BE2C (cell line): ENCODE results near the gene CALML5. TPM values are rescaled to one million over a fixed set of nuclear protein-coding genes. Genes with fewer than 3 reads are reported as not detected.

Experiments
- DNase-seq: peaks from one replicate; pipeline ENCODE4 v3.0.0-alpha.2; 2020
- H3K27me3 ChIP-seq: fragments of 250-450 bp; sonication (Bioruptor Pico); 2 replicates; pipeline ENCODE4 v1.5.1; 2020; ENCODE audit warnings: mild to moderate bottlenecking
- H3K36me3 ChIP-seq: fragments of 250-450 bp; sonication (Bioruptor Pico); 2 replicates; pipeline ENCODE4 v1.5.1; 2020; ENCODE audit warnings: mild to moderate bottlenecking
- H3K4me1 ChIP-seq: fragments of 250-450 bp; sonication (Bioruptor Pico); 2 replicates; pipeline ENCODE4 v1.5.1; 2020
- H3K4me3 ChIP-seq: 2 replicates; pipeline ENCODE4 v1.5.1; 2011; ENCODE audit warnings: low read depth, low read length
- H3K9me3 ChIP-seq: fragments of 250-450 bp; sonication (Bioruptor Pico); 2 replicates; pipeline ENCODE4 v1.5.1; 2020
- polyA plus RNA-seq: library from polyadenylated mRNA; unstranded; fragments of >200 nt; gene quantifications from one replicate; pipeline ENCODE4 v1.2.1, GENCODE V29; 2012; ENCODE audit warnings: low read depth, missing spikeins; ENCODE audit not compliant: insufficient read length, insufficient read depth
- TF ChIP-seq, protein P1 (sequence below): IDR thresholded peaks from 2 replicates; pipeline ENCODE4 v1.5.1; 2012; ENCODE audit warnings: mild to moderate bottlenecking, low read depth, low read length

The CALML5 gene
- polyA plus RNA-seq, result not detected

DNA sequence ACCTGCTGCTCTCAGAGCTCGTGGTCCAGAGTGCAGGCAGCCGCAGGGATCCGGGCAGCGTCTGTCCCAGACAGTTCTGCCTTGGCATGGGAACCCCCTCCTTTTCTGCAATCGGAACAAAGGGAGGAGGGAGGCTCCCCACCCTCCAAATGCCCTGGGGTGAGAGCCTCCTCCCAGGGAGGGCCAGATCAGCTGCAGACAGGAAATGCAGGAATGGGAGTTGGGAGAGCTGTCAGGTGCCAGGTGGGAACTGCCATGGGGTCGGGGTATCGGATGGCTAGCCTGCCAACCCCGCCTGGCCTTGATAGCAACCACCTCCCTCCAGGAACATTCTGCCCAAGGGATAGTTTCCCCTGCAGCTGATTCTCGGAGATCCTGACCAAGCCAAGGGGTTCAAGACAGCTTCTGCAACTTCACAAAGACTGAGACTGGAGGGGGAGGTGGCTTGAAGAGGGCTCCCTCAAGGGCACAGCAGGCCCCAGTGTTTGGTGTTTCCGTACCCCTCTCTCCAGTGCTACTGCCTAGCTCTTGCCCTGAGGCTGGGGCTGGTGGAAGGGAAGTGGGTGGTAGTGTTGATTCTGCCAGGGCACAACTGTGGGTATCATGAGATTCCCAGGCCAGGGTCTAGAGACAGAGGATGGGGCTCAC lies at the start of gene CALML5:
Gene CALML5 (minus strand): TSS at position 78 of the 648 bp plus-strand sequence. CDS start 132 bp downstream, outside the sequence.
- TF ChIP-seq, protein P1, sequence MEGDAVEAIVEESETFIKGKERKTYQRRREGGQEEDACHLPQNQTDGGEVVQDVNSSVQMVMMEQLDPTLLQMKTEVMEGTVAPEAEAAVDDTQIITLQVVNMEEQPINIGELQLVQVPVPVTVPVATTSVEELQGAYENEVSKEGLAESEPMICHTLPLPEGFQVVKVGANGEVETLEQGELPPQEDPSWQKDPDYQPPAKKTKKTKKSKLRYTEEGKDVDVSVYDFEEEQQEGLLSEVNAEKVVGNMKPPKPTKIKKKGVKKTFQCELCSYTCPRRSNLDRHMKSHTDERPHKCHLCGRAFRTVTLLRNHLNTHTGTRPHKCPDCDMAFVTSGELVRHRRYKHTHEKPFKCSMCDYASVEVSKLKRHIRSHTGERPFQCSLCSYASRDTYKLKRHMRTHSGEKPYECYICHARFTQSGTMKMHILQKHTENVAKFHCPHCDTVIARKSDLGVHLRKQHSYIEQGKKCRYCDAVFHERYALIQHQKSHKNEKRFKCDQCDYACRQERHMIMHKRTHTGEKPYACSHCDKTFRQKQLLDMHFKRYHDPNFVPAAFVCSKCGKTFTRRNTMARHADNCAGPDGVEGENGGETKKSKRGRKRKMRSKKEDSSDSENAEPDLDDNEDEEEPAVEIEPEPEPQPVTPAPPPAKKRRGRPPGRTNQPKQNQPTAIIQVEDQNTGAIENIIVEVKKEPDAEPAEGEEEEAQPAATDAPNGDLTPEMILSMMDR, result no peak
- Histone ChIP-seq H3K9me3 (no peaks in the 10 kb centered on the region), H3K27me3 (no peaks in the 10 kb centered on the region; the same call in 1 of the 2 replicates), H3K4me3 (no peak within 1 kb of the TSS), H3K36me3 (no peaks in the 10 kb centered on the region), H3K4me1 (no peaks in the 10 kb centered on the region)
- DNase-seq, result no peak

DNA sequence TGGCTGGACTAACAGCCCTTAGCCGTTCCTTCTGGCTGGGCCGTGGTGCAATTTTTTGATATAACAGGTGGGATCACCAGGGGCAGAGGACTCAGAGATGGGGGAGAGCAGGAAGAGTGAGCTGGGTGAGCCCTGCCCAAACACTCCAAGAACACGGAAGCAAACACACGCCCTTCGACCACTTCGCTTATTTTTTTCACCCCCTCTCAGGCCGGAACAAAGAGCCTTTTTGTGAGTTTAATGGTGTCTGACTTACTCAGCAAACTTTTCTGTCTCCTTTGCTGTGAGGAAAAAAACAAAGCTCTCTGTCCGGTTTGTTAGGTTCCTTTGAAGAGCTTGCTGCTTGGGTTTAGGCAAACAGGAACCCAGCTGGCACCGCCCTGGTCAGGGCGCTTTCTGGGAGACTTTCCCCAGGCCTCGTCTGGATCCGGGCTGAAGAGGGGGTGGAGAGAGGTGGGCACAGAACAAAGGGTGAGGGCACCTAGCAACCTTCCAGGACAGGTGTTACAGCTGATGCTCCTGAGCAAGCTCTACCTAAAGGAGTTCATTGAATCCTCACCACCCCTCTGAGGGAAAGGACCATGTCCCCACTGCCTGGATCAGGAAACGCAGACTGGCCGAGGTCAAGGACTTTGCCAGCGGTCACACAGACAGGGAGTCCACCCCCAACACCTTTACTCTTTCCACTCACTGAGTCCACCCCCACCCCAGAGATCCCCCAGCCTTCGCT lies 48.7 kb upstream of the CALML5 start:
- Histone ChIP-seq H3K36me3 (no peaks in the 10 kb centered on the region), H3K27me3 (no peaks in the 10 kb centered on the region), H3K9me3 (no peaks in the 10 kb centered on the region), H3K4me1 (no peaks in the 10 kb centered on the region), H3K4me3 (no peak overlapping the region)
- DNase-seq, result no peak
- TF ChIP-seq, protein P1, result no peak

DNA sequence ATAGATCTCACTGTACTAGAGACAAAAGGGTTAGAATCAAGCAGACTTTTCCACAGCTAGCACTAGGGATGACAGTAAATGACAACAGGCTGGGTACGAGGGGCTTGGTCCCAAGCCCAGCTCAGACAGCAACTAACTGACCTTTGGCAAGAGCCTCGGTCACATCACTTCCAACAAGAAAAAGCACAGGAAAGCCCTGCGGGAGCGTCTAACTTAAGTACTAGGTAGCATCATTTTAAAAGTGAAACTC lies 48.2 kb upstream of the CALML5 start:
- TF ChIP-seq, protein P1, result no peak
- no peaks in the 10 kb centered on the region for H3K9me3 ChIP-seq
- no peak for DNase-seq
- H3K36me3 ChIP-seq, result no peaks in the 10 kb centered on the region
- H3K27me3 ChIP-seq, result no peaks in the 10 kb centered on the region
- H3K4me3 ChIP-seq, result no peak overlapping the region
- no peaks in the 10 kb centered on the region for H3K4me1 ChIP-seq

GRCh38 chr10:5546891-5547680 lies 47.7 kb upstream of the CALML5 start:
- no peak for DNase-seq
- Histone ChIP-seq H3K9me3 (no peaks in the 10 kb centered on the region), H3K4me1 (no peaks in the 10 kb centered on the region), H3K27me3 (no peaks in the 10 kb centered on the region), H3K4me3 (no peak overlapping the region), H3K36me3 (no peaks in the 10 kb centered on the region)
- TF ChIP-seq, protein P1, result no peak

- Histone ChIP-seq H3K27me3 (no peaks in the 10 kb centered on the region), H3K36me3 (no peaks in the 10 kb centered on the region), H3K4me3 (no peak overlapping the region), H3K9me3 (no peaks in the 10 kb centered on the region), H3K4me1 (no peaks in the 10 kb centered on the region)
- no peak for DNase-seq
- TF ChIP-seq, protein P1, result no peak
Observed at GRCh38 chr10:5545778-5546710, 46.7 kb upstream of the CALML5 start.
